Activated CD4-positive, alpha-beta T cell treated with anti-CD3 and anti-CD28 coated beads, Interleukin-2, amount 10 ng/mL, durations not matched to agents 24 days and 14 days (primary cell): ENCODE data around the gene PKN1. TPM values are rescaled to one million over a fixed set of nuclear protein-coding genes. Genes with fewer than 3 reads are reported as not detected.
"Not testable (repeated sequence)": the region's sequence is repeated elsewhere in the genome, so short reads cannot be mapped to it uniquely, and the experiment has no call there.

Experiments
- DNase-seq: peaks from one replicate; pipeline ENCODE4 v3.0.0; 2022
- H3K27ac Mint-ChIP-seq: one replicate; pipeline ENCODE4 v1.8.0; 2022; ENCODE audit warnings: mild to moderate bottlenecking, mixed read lengths
- H3K27me3 Mint-ChIP-seq: one replicate; pipeline ENCODE4 v1.8.0; 2022; ENCODE audit warnings: mixed read lengths
- H3K36me3 Mint-ChIP-seq: one replicate; pipeline ENCODE4 v1.8.0; 2022; ENCODE audit warnings: low read depth, mild to moderate bottlenecking, mixed read lengths
- H3K4me1 Mint-ChIP-seq: one replicate; pipeline ENCODE4 v1.8.0; 2021; ENCODE audit warnings: mixed read lengths
- H3K4me3 Mint-ChIP-seq: one replicate; pipeline ENCODE4 v1.8.0; 2022; ENCODE audit warnings: mild to moderate bottlenecking, moderate library complexity, mixed read lengths
- H3K9me3 Mint-ChIP-seq: one replicate; pipeline ENCODE4 v1.8.0; 2021; ENCODE audit warnings: mixed read lengths
- intact Hi-C: fragments of 100-400 bp; cut with micrococcal nuclease; formaldehyde crosslinking; loops from one replicate; pipeline ENCODE4 v1.15.1; 2023
- total RNA-seq: library from RNA; stranded (reverse); gene quantifications from 2 replicates; pipeline ENCODE4 v1.2.3, GENCODE V29; 2022

The PKN1 gene
- total RNA-seq, 1 donor from 2014 or later, result 180 TPM

DNA sequence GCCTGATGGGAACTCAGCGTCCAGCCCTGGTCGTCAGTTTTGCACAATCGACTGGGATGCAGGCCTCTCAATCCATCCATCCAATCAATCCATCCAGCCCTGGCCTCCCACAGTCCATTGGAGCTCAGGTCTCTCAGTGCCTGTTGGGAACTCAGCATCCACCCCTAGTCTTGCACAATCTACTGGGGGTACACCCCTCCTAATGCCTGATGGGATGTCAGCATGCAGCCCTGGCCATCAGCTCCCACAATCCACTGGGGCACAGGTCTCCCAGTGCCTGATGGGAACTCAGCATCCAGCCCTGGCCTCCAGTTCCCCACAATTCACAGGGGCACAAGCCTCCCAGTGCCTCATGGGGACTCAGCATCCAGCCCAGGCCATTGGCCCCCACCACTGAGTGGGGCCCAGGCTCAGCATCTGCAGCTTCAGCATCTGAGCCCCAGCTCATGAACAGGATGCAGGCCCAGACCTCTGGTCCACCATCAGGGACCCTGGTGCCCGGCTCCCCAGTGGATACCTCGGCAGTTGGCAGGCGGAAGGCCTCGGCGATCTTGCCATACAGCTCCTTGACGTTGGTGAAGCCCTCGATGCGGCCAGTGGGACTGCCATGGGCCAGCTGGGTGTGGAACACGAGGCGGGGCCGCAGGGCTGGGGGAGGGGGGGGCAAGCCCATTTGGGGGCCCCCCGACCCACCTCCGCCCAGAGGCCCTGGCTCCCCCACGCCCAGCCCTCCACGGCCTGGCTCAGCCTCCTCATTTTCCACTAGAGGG is 49.3 kb downstream of the PKN1 start:
- no peak overlapping the region for H3K27ac Mint-ChIP-seq
- H3K36me3 Mint-ChIP-seq, result peaks cover 10% of the 10 kb centered on the region
- H3K4me3 Mint-ChIP-seq, result no peak overlapping the region
- intact Hi-C loops, result no loop called here
- H3K27me3 Mint-ChIP-seq, result no peaks in the 10 kb centered on the region
- DNase-seq, result no peak
- peaks cover 4% of the 10 kb centered on the region for H3K4me1 Mint-ChIP-seq
- no peaks in the 10 kb centered on the region for H3K9me3 Mint-ChIP-seq

- Mint-ChIP-seq H3K36me3 (peaks cover 21% of the 10 kb centered on the region), H3K27me3 (no peaks in the 10 kb centered on the region), H3K27ac (no peak overlapping the region), H3K4me3 (no peak overlapping the region), H3K4me1 (peaks cover 6% of the 10 kb centered on the region), H3K9me3 (no peaks in the 10 kb centered on the region)
- intact Hi-C loops, result no loop called here
- no peak for DNase-seq
Observed at GRCh38 chr19:14487370-14488125, 54.4 kb downstream of the PKN1 start.

DNA sequence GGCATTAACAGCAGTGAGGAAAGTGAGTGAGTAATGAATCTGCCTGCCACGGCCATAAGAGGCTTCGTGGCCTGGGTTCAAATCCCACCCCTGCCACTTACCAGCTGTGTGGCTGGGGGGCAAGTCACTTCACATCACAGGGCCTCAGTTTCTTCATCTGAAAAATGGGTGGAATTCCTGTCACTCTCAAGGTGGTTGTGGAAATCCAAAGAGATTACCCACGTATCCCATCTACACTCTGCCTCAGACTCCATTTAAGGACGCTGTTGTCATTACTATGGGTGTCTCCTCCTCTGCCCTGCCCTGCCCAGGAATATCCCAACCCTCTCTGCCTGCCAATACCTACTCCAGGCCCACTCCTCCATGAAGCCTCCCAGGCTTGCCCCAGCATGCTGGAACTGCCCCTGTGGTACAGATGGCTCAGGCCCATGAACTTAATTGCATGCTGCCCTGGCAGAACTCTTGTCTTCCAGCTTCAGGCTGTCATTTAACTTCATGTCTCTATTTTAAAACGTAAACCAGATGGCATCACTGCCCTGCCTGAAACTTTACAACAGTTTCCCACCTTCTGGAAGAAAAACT is 59.7 kb downstream of the PKN1 start:
- no peak for DNase-seq
- no peak overlapping the region for H3K4me3 Mint-ChIP-seq
- peaks cover 21% of the 10 kb centered on the region for H3K36me3 Mint-ChIP-seq
- H3K9me3 Mint-ChIP-seq, result no peaks in the 10 kb centered on the region
- H3K27me3 Mint-ChIP-seq, result no peaks in the 10 kb centered on the region
- intact Hi-C loops, result no loop called here
- no peak overlapping the region for H3K27ac Mint-ChIP-seq
- peaks cover 19% of the 10 kb centered on the region for H3K4me1 Mint-ChIP-seq

GRCh38 chr19:14494411-14494810 is 61.3 kb downstream of the PKN1 start:
- peaks cover 16% of the 10 kb centered on the region for H3K36me3 Mint-ChIP-seq
- peak overlapping the region; percentile 87 for H3K4me3 Mint-ChIP-seq
- peak overlapping the region; percentile 20 for H3K27ac Mint-ChIP-seq
- H3K4me1 Mint-ChIP-seq, result peaks cover 19% of the 10 kb centered on the region
- intact Hi-C loops, result no loop called here
- DNase-seq, result no peak
- H3K9me3 Mint-ChIP-seq, result no peaks in the 10 kb centered on the region
- H3K27me3 Mint-ChIP-seq, result no peaks in the 10 kb centered on the region

GRCh38 chr19:14494910-14495671 is 62.0 kb downstream of the PKN1 start:
- intact Hi-C loops, result no loop called here
- peaks cover 19% of the 10 kb centered on the region for H3K4me1 Mint-ChIP-seq
- peak overlapping the region; percentile 87 for H3K4me3 Mint-ChIP-seq
- H3K27ac Mint-ChIP-seq, result peak overlapping the region; percentile 79
- H3K36me3 Mint-ChIP-seq, result peaks cover 12% of the 10 kb centered on the region
- H3K27me3 Mint-ChIP-seq, result no peaks in the 10 kb centered on the region
- no peak for DNase-seq
- no peaks in the 10 kb centered on the region for H3K9me3 Mint-ChIP-seq

- H3K27ac Mint-ChIP-seq, result peak overlapping the region; percentile 79
- intact Hi-C loops, result no loop called here
Observed at GRCh38 chr19:14495672-14496028, 62.5 kb downstream of the PKN1 start.

DNA sequence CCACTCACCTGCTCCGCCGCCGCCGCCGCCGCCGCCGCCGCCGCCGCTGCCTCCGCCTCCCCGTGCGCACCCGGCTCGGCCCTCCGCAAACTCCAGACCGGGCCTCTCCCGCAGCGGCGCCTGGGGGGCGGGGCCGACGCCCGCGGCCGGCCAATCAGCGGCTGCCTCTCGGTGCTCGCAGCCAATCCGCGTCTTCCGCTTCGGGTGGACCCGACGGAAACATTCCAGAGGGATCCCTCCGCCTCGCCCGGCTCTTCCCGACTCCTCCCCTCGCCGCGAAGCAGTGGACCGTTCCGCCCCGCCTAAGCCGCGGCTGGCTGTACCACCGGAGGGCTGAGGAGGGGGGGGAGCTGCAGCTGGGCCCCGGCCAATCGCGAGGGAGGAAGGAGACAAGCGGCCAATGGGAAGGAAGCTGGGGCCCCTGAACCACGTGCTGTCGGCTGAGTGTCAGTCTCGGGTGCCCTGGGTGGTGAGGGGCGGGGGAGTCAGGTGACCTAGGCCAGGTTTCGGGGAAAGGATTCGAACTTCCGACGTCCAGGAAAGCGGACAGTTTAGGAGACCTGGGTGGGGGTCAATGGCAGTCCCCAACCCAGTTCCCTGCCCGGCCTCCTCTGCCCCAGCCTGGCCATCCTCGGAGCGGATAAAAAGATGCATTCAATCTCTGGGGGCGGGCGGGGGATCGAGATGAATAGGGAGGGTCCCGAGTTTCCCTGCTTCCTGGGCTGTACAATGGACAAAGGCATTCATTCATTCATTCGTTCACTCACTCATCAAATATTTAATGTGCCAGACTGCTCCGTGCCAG is 63.1 kb downstream of the PKN1 start, which contains the start of gene GIPC1:
Gene GIPC1 (minus strand): TSS at position 99 of the 805 bp plus-strand sequence. CDS start 13,151 bp downstream, outside the sequence.
- Mint-ChIP-seq H3K27ac (peak within 1 kb of the TSS; percentile 79), H3K27me3 (no peaks in the 10 kb centered on the region), H3K36me3 (peaks cover 12% of the 10 kb centered on the region), H3K4me1 (peaks cover 19% of the 10 kb centered on the region), H3K9me3 (no peaks in the 10 kb centered on the region), H3K4me3 (peak within 1 kb of the TSS; percentile 87)
- intact Hi-C loops, result no loop called here
- peak; percentile 97 for DNase-seq

More at GRCh38 chr19:14495672-14496028, 62.5 kb downstream of the PKN1 start:
- Mint-ChIP-seq H3K27me3 (no peaks in the 10 kb centered on the region), H3K4me1 (peaks cover 19% of the 10 kb centered on the region), H3K36me3 (peaks cover 12% of the 10 kb centered on the region), H3K4me3 (peak overlapping the region; percentile 87), H3K9me3 (no peaks in the 10 kb centered on the region)
- no peak for DNase-seq

- DNase-seq, result no peak
- intact Hi-C loops, result no loop called here
Observed at GRCh38 chr19:14496834-14497227, 63.7 kb downstream of the PKN1 start.

DNA sequence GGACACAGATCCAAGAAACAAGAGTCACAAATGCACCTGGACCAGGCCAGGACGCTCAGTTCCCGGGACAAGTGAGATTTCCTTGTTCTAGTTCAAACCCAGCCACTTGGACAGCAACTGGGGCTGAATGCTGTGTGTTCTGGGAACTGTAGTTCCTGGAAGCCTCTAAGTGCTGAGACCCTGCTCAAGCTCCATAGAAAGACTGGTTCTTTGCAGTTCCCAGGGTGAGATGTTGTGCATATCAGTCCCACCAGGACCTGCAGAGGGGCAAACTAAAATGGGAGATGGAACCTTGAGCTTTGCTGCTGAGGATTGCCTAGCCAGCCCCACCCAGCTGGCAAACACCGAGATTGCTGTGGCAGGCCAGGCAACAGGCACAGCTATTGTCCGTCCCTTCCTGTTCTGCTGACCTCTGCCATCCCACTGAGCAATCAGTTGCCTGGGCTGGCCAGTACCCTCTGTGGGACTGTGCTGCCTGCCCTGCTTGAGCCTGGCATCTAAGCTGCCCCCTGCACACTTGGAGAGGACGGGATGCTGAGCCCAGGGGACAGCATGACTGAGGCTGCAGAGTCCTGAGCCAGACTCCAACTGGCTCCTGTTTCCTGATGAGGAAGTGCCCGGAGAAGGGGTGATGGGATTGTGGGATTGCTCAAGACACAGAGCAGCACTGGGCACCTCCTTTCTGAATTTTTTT is 64.3 kb downstream of the PKN1 start:
- intact Hi-C loops, result no loop called here
- Mint-ChIP-seq H3K4me1 (peaks cover 18% of the 10 kb centered on the region), H3K27me3 (no peaks in the 10 kb centered on the region), H3K9me3 (no peaks in the 10 kb centered on the region), H3K27ac (no peak overlapping the region), H3K4me3 (peak overlapping the region; percentile 83), H3K36me3 (peaks cover 7% of the 10 kb centered on the region)
- DNase-seq, result no peak

More at GRCh38 chr19:14496834-14497227, 63.7 kb downstream of the PKN1 start:
- H3K9me3 Mint-ChIP-seq, result no peaks in the 10 kb centered on the region
- H3K27me3 Mint-ChIP-seq, result no peaks in the 10 kb centered on the region
- no peak overlapping the region for H3K27ac Mint-ChIP-seq
- peak overlapping the region; percentile 83 for H3K4me3 Mint-ChIP-seq
- H3K4me1 Mint-ChIP-seq, result peaks cover 18% of the 10 kb centered on the region
- peaks cover 9% of the 10 kb centered on the region for H3K36me3 Mint-ChIP-seq

DNA sequence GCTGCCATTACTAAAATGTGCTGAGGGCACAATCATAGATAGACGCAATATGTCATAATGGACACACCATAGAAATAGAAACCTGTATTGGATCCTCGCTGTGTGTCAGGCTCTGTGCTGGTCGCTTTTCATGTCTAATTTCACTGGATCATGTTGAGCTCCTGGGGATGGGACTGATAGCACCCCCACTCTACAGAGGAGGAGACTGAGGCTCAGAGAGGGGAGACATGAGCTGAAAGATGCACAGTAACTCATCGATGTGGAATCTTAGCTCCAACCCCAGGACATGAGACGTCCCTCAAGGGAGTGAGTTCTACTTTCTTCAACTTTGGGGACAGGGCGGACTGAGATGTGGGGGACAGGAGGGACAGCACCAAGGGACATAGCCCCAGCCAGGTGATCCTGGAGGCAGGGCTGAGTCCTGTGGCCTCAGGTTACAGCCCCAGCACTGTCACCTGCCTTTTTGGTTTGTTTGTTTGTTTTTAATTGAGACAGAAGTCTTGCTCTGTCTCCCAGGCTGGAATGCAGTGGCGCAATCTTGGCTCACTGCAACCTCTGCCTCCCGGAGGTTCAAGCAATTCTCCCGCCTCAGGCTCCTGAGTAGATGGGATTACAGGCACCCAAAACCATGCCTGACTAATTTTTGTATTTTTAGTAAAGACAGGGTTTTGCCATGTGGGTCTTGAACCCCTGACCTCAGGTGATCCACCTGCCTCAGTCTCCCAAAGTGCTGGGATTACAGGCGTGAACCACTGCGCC is 69.4 kb downstream of the PKN1 start:
- Mint-ChIP-seq H3K27ac (no peak overlapping the region), H3K4me1 (peaks cover 20% of the 10 kb centered on the region), H3K27me3 (peaks cover 8% of the 10 kb centered on the region), H3K4me3 (no peak overlapping the region), H3K36me3 (no peaks in the 10 kb centered on the region), H3K9me3 (no peaks in the 10 kb centered on the region)
- intact Hi-C loops, result no loop called here
- no peak for DNase-seq

DNA sequence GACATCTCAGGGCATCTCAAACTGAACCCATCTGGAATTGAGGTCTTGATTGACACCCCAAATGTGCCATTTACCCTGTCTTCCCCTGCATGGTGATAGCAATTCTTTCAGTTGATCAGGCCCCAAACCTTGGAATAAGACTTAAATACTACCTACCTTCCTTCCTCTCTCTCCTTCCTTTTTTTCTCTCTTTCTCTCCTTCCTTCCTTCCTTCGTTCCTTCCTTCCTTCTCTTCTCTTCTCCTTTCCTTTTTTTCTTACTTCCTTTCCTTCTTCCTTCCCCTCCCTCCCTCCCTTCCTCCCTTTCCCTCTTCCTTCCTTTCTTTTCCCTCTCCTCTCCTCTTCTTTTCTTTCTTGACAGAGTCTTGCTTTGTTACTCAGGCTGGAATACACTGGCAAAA is 70.2 kb downstream of the PKN1 start:
- no peaks in the 10 kb centered on the region for H3K36me3 Mint-ChIP-seq
- H3K27ac Mint-ChIP-seq, result no peak overlapping the region

GRCh38 chr19:14504575-14504974 is 71.5 kb downstream of the PKN1 start:
- intact Hi-C loops, H3K4me3 Mint-ChIP-seq, DNase-seq: not testable (repeated sequence)

More for the DNA sequence above, 70.2 kb downstream of the PKN1 start:
- Mint-ChIP-seq H3K4me1 (peaks cover 26% of the 10 kb centered on the region), H3K9me3 (no peaks in the 10 kb centered on the region), H3K4me3 (no peak overlapping the region), H3K27me3 (peaks cover 8% of the 10 kb centered on the region)
- DNase-seq, result no peak
- intact Hi-C loops, result no loop called here

More at GRCh38 chr19:14504575-14504974, 71.5 kb downstream of the PKN1 start:
- H3K9me3 Mint-ChIP-seq, H3K27me3 Mint-ChIP-seq, H3K27ac Mint-ChIP-seq, H3K36me3 Mint-ChIP-seq: not testable (repeated sequence)
- peaks cover 32% of the 10 kb centered on the region for H3K4me1 Mint-ChIP-seq
